ENCODE results near the gene MS4A4E. TPM values are rescaled to one million over a fixed set of nuclear protein-coding genes. Genes with fewer than 3 reads are reported as not detected.

Gene MS4A4E
- total and polyA plus RNA-seq, 2 of the 8 experiments (the other 6 are each of a cell fraction or from before 2014, with no cell fraction given) = not detected

DNA sequence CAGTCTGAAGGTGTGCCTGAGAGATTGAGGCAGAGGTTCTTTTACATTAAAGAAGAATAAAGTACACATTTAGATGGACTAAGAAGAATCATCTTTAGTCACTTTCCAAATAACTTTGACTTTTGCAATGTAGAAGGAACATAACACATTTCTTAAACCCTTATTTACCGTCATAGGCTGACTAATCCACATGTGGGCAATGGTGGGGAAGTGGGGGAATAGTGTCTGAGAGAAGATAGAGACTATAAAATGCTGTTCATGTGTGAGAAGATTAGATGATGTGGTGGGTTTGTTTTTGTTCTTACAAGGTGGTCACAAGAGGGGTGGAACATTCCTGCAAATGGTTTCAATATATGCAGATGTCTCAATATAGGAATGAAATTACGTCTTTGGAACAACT lies 39.3 kb upstream of the MS4A4E start:
- H4K20me1 ChIP-seq (replicated peaks in 1 of 2; ENCODE audit: control insufficient read depth in 1 of 2, insufficient read depth in 2 of 2, low read length in 2 of 2) = no peaks in the 10 kb centered on the region
- no peak overlapping the region for H3K9ac ChIP-seq (replicated peaks in 1 of 4; ENCODE audit: extremely low read depth in 1 of 4, low read depth in 3 of 4, low read length in 3 of 4)
- H3K14ac ChIP-seq (ENCODE audit: insufficient read length) = no peak overlapping the region
- CTCF ChIA-PET (ENCODE audit: partially characterized antibody) = interaction anchor here (0.7 to 2.1 kb wide), 2 partner anchors 17 to 52 kb away, joined by 3 to 6 read pairs; no protein-coding TSS in a partner anchor
- H2BK12ac ChIP-seq (ENCODE audit: low read depth, low read length) = no peak overlapping the region
- no peaks in the 10 kb centered on the region for H3K79me2 ChIP-seq (ENCODE audit: control insufficient read depth in 1 of 2, insufficient read depth in 2 of 2, low read length in 2 of 2)
- H3K23me2 ChIP-seq (ENCODE audit: low read depth, low read length) = no peaks in the 10 kb centered on the region; the same call in 1 of the 2 replicates
- no peak overlapping the region for H3K4ac ChIP-seq (replicated peaks; ENCODE audit: insufficient read length, low read depth, low read length)
- no peak overlapping the region for H3K18ac ChIP-seq (ENCODE audit: extremely low read depth, low read length)
- FAIRE-seq (no peak), DNase-seq (ENCODE audit: low read depth in 1 of 2, low spot score in 2 of 2) (no peak)
- no peak overlapping the region for H3K27ac ChIP-seq (ENCODE audit: low read depth, low read length)
- no peak overlapping the region for H2BK5ac ChIP-seq (ENCODE audit: low read depth, low read length)
- no peak overlapping the region for H2AK5ac ChIP-seq (ENCODE audit: low read depth, low read length)
- no peak overlapping the region for H2BK20ac ChIP-seq (ENCODE audit: low read length)
- no peaks in the 10 kb centered on the region for H3K79me1 ChIP-seq (ENCODE audit: low read depth, low read length)
- no peak overlapping the region for H3K56ac ChIP-seq (replicated peaks; ENCODE audit: insufficient read length, low read depth, low read length)
- no peak overlapping the region for H4K91ac ChIP-seq (replicated peaks; ENCODE audit: insufficient read length, low read length)
- no peaks in the 10 kb centered on the region for H3K36me3 ChIP-seq (ENCODE audit: control insufficient read depth in 2 of 4, insufficient read depth in 4 of 4, low read length in 3 of 4)
- POLR2A ChIA-PET (ENCODE audit: partially characterized antibody) = no interaction called here
- H3K4me3 ChIP-seq (ENCODE audit: extremely low read depth in 1 of 4, insufficient read depth in 2 of 4, low read depth in 3 of 4, low read length in 4 of 4) = no peak overlapping the region
- no peak overlapping the region for H4K5ac ChIP-seq (ENCODE audit: insufficient read length, low read depth, low read length)
- no peaks in the 10 kb centered on the region for H3K27me3 ChIP-seq (replicated peaks in 1 of 4; ENCODE audit: control insufficient read depth in 3 of 4, extremely low read depth in 1 of 4, insufficient read depth in 3 of 4, low read length in 3 of 4)
- H2BK120ac ChIP-seq (replicated peaks; ENCODE audit: low read depth, low read length) = no peak overlapping the region
- 93% methylated on average over 2 of the region's 2 CpGs; no CpG with 5 or more reads in 1 of the 2 experiments for WGBS, 2 experiments (ENCODE audit: extremely low coverage in 1 of 2, insufficient coverage in 1 of 2, insufficient read length in 1 of 2, insufficient replicate concordance in 2 of 2, low coverage in 1 of 2, low lambda C conversion rate in 2 of 2, missing lambda C conversion rate in 1 of 2)
- no peak overlapping the region for H2AFZ ChIP-seq (ENCODE audit: low read length)
- H3K4me2 ChIP-seq (ENCODE audit: insufficient read depth in 1 of 2, low read depth in 2 of 2, low read length in 2 of 2) = no peak overlapping the region
- no peak overlapping the region for H2BK15ac ChIP-seq (ENCODE audit: low read length)
- no peak overlapping the region for H4K8ac ChIP-seq (ENCODE audit: extremely low read depth, insufficient read depth, low read length)
- no peak overlapping the region for H3K23ac ChIP-seq (ENCODE audit: insufficient read length)
- H3K4me1 ChIP-seq (replicated peaks in 1 of 4; ENCODE audit: control insufficient read depth in 3 of 4, insufficient read depth in 4 of 4, low read length in 3 of 4) = peaks cover 0 to 9% (median 4%) of the 10 kb centered on the region in 4 experiments; a peak in 5 of 7 replicates
- H3K9me3 ChIP-seq (ENCODE audit: insufficient read depth in 2 of 2, low read depth in 1 of 2, low read length in 1 of 2) = peaks cover 0 to 2% of the 10 kb centered on the region in 2 experiments; a peak in 1 of 4 replicates
- no peak for TF ChIP-seq RNF2 (IDR thresholded peaks at IDR 0.05; ENCODE audit: borderline replicate concordance, low read depth, low read length, missing control alignments, poor library complexity, severe bottlenecking)
- TF ChIP-seq CHD2 (IDR thresholded peaks at IDR 0.05; ENCODE audit: low read length) = no peak
- TF ChIP-seq SIRT6 (IDR thresholded peaks at IDR 0.05; ENCODE audit: low read length) = no peak
- no peak for TF ChIP-seq JUN (IDR thresholded peaks at IDR 0.05; ENCODE audit: low read depth, low read length)
- TF ChIP-seq TAF1 (IDR thresholded peaks at IDR 0.05; ENCODE audit: low read depth, low read length) = no peak
- TF ChIP-seq FOSL1 (IDR thresholded peaks at IDR 0.05; ENCODE audit: insufficient read depth, low read depth, low read length) = no peak
- TF ChIP-seq YY1 (IDR thresholded peaks at IDR 0.05; ENCODE audit: low read depth, low read length) = no peak
- TF ChIP-seq RXRA (IDR thresholded peaks at IDR 0.05; ENCODE audit: insufficient read depth, low read depth, low read length) = no peak
- no peak for TF ChIP-seq TBP (IDR thresholded peaks at IDR 0.05; ENCODE audit: low read depth, low read length)
- no peak for TF ChIP-seq SAP30 (IDR thresholded peaks at IDR 0.05; ENCODE audit: insufficient read depth, insufficient replicate concordance, low read length)
- no peak for TF ChIP-seq SP4 (IDR thresholded peaks at IDR 0.05; ENCODE audit: low read length)
